NCI-H2227 (cell line): ENCODE measurements around the gene AJUBA.
"Not testable (repeated sequence)": the region's sequence is repeated elsewhere in the genome, so short reads cannot be mapped to it uniquely, and the experiment has no call there.

Experiments
- DNase-seq: peaks from one replicate; lab custom pipeline; 2025; ENCODE audit not compliant: unreplicated experiment; lab: John Stamatoyannopoulos, UW

The AJUBA gene

GRCh38 chr14:22981090-22981875, 1.1 kb downstream of the AJUBA start:
- DNase-seq = no peak

DNA sequence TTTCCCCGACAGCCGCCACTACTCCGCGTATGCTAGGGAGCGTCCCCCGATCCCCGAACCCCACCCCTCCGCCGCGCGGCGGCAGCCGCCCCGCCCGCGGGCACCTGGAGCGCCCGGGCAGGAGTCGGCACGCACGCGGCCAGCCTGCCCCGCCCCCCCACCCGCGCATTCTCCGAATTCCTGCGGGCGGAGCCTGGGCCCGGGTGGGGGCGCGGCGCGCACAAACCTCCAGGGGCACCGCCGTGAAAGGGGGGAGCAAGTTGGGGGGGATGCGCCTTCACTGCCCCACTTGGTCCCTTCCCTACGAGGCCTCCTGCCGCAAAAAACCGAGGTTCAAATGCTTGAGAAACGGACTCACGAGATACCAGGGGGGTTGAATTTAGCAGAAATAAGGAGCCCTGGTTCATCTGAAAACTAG, 1.7 kb downstream of the AJUBA start:
- peak; percentile 18 for DNase-seq

- DNase-seq = no peak
Observed at GRCh38 chr14:22979748-22980392, 2.5 kb downstream of the AJUBA start.

DNA sequence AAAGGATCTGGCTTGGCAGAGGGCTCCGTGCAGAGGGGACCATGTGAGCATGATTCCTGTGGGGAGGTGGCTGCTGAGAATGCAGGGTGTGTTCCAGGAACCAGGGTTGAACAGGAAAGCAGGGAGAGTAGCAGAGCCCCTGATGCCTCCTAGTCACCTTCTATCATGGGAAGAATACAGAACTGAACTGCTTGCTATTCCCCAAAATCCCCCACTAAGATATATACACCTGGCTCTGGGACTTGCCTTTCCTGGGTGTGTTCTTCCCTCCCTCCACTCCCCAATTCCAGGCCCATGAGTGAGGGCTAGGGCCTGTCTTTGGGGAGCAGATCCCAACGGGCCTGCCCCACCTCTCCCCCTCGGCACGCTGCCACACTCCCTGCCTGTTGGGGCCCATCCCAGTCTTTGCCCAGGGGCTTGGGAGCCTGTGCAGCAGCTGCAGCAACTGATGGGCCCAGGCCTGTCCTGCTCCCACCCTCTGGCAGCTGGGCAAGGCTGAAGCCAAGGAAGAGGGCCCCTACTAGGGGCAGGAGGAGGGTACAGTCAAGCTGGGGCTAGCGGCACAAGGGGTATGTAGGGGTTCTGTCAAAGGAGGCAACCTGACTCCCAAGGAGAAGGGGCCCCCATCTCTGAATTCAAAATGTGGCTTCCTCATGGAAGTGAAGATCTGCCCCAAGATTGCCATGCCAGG, 3.2 kb downstream of the AJUBA start:
- DNase-seq = no peak

- no peak for DNase-seq
Observed at GRCh38 chr14:22978487-22978837, 3.9 kb downstream of the AJUBA start.

GRCh38 chr14:22977684-22978486, 4.5 kb downstream of the AJUBA start:
- no peak for DNase-seq

- no peak for DNase-seq
Observed at GRCh38 chr14:22977434-22977683, 5.0 kb downstream of the AJUBA start.

DNA sequence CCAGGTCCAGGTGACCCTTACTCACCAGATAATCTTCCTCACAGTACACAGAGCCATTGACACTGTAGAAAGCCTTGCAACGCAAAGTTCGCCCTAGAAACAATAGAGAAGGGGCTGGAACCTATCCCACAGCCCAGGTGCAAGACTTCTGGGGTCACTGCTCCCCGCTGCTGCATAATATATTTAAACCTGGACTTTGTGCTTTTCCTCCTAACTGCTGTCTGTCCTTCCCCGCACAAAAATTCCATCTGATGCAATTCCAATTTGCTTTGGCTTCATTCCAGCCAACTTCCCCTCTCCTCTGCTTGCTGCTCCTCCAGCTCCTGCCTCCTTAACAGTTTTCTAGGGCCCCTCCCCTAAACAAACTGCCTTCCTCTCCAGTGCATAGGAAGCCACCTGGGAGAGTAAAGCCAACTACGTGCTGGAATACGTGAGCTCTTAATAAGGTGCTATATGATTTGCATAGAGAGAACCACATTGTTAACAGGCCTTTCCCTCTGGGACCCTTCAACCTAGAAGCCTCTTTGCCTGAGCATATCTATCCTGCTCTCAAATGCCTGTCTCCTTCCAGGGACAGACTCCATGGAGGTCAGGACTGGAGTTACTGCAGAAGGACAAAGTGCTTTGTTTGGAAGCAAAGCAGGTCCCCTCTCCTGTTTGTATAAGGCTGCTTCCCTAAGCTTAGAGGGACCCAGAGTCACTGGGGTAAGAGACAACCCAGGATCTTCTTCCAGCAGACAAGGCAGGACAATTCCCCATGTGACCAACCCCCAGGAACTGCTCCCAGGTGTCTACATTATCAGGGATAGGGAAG, 5.5 kb downstream of the AJUBA start:
- DNase-seq = no peak

GRCh38 chr14:22974530-22975313, 7.6 kb downstream of the AJUBA start:
- DNase-seq = no peak

DNA sequence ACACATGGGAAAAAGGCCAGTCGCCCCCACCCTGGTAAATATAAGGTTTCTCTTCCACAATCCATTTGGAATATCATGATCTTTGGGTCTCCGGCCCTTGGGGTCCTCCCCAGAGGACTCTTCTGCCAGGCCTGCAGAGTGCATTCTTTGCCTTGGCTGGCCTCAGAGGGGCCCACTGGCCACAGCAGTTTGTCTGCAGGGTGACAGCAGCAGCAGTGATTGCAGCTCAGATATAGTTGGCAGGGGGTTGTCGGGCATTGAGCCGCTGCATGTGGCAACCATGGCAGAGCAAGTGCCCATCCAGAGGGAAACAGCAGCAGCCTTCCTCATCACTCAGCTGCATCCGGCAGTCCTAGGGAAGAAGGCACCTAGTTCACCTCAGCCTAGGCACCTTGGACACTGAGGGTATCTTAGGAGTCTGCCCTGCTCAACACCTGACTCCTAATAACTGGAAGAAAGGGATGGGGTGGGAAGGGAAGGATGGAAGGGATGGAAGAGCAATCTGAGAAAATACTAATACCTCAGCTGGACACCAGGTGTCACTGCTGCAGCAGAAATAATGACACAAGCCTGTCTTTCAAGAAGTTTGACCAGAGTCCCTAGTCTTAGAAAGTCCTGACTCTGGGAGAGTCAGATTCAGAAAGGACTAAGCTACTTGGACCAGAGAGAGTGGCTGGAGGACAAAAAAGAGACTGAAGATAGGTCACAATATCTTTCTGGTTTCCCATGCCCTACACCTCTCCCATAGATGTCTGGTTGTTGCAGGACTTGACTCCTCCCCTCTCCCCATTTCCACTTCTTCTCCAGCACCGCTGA, 8.9 kb downstream of the AJUBA start:
- DNase-seq = peak; percentile 59

GRCh38 chr14:22972313-22972930, 9.9 kb downstream of the AJUBA start:
- no peak for DNase-seq

GRCh38 chr14:22971152-22971551, 11.2 kb downstream of the AJUBA start:
- no peak for DNase-seq

DNA sequence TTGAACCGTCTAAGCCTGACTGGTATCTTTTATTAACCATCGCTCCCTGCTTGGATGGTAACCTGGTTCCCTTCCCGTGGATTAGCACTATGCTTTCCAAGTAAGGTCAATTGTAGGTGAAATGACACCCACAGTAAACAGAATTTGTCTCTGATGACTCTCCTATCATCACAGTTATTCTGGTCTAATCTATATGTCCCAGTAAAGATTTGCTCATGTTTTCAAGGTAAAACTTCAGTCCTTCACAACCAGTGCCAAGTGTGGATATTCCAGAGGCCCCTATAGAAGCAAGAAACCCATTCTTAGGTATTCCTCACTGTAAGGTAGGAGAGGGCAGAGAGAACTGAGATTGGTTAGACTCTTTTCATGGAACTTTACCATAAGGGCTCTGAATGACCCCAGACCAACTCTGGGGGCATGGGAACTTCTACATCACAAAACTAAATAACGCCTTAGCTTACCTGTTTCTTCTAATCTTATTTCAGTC, 15.5 kb downstream of the AJUBA start:
- no peak for DNase-seq

DNA sequence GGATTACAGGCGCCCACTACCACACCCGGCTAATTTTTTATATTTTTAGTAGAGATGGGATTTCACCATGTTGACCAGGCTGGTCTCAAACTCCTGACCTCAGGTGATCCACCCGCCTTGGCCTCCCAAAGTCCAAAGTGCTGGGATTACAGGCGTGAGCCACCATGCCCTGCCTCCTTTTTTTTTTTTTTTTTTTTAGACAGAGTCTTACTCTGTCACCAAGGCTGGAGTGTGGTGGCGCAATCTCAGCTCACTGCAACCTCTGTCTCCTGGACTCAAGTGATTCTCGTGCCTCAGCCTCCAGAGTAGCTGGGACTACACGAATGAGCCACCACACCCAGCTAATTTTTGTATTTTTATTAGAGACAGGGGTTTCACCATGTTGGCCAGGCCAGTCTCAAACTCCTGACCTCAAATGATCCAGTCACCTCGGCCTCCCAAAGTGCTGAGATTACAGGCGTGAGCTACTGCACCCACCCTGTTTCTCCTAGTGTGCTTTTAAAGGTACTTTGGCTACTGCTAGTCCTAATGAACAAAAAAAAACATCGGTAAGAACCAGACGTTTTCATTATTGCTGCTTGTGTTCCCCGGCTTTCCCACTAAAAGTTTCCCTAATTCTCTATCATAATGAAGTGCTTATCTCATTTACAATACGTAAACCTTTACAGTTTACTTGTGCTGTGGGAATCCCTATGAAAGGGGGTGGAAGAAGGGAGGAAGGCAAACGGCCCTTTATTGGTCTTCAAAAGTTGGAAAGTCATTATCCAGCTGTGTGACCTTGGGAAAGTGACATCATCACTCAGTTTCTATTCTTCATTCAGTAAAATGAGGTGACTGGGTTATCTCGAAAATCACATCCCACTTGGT, 16.2 kb downstream of the AJUBA start:
- DNase-seq = not testable (repeated sequence)

- no peak for DNase-seq
Observed at GRCh38 chr14:22962061-22962676, 20.2 kb downstream of the AJUBA start.

- DNase-seq = no peak
Observed at GRCh38 chr14:22955702-22956569, 26.4 kb downstream of the AJUBA start.
